Stimulated activated effector memory CD8-positive, alpha-beta T cell treated with anti-CD3 and anti-CD28 coated beads, Interleukin-12 subunit alpha, Interleukin-12 subunit beta, amount 100 ng/mL, for 72 hours (primary cell): ENCODE measurements around the gene RPL41.
"Not testable (repeated sequence)": the region's sequence is repeated elsewhere in the genome, so short reads cannot be mapped to it uniquely, and the experiment has no call there.

Experiments
- ATAC-seq: fragments of 150-1000 bp; cut with Tn5 transposase; 2 replicates; pipeline ENCODE4 v1.10.0; 2021
- DNase-seq, 2 donors: peaks; one replicate each; pipeline ENCODE4 v3.0.0; 2021 to 2022; ENCODE audit warnings: low spot score in 2 of 2
- H3K27ac Mint-ChIP-seq: one replicate; pipeline ENCODE4 v1.8.0; 2022; ENCODE audit warnings: mild to moderate bottlenecking, mixed read lengths
- H3K36me3 Mint-ChIP-seq: one replicate; pipeline ENCODE4 v1.8.0; 2022; ENCODE audit warnings: mild to moderate bottlenecking, mixed read lengths
- H3K4me1 Mint-ChIP-seq: one replicate; pipeline ENCODE4 v1.8.0; 2022; ENCODE audit warnings: mixed read lengths
- H3K4me3 Mint-ChIP-seq: one replicate; pipeline ENCODE4 v1.8.0; 2022; ENCODE audit warnings: mild to moderate bottlenecking, mixed read lengths
- H3K9me3 Mint-ChIP-seq: one replicate; pipeline ENCODE4 v1.8.0; 2022; ENCODE audit warnings: mixed read lengths

The RPL41 gene

DNA sequence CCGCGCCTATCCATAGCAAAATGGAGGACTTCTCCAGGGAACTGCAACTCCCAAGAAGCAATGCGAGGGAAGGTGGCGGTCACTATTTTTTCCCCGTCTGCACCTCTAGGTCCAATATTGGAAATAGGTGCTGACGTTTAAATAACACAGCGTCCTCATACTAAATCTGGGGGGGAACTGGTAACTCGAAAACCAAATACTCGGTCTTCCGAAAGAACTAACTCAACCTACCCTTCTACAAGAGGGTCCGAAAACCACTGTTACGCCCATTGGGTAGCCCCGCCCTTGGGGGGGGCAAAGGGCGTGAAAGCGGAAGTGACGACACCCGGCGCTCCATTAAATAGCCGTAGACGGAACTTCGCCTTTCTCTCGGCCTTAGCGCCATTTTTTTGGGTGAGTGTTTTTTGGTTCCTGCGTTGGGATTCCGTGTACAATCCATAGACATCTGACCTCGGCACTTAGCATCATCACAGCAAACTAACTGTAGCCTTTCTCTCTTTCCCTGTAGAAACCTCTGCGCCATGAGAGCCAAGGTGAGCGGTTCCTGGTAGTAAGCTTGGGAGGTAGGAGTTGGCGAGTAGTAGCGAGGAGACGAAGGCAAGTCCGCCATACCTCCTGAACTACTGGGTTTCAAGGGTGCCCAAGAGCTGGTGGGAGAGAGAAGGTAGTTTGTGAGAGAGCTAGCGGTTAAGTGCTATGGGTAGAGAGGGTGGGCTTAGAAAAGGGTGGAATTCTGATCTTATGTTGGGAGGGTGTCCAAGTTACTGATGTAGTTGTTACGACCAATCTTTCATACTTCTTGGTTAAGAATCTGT is at the start of gene RPL41:
TSS of gene RPL41 (plus strand) at position 367 of the 815 bp plus-strand sequence.
- H3K36me3 Mint-ChIP-seq: peaks cover 78% of the 10 kb centered on the region
- H3K4me3 Mint-ChIP-seq: peak within 1 kb of the TSS; percentile 90

DNA sequence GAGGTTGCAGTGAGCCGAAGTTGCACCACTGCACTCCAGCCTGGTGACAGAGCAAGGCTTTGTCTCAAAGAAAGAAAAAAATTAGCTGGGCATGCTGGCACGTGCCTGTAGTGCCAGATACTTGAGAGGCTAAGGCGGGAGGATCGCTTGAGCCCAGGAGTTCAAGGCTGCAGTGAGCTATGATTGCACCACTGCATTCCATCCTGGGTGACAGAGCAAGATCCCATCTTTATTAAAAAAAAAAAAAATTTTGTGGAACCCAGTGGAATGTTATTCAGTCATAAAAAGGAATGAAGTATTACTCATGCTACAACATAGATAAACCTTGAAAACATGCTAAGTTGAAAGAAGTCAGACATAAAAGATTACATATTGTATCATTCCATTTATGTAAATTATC is 44.8 kb upstream of the RPL41 start:
- no peaks in the 10 kb centered on the region for H3K9me3 Mint-ChIP-seq
- ATAC-seq (no peak), DNase-seq (no peak)
- no peak overlapping the region for H3K27ac Mint-ChIP-seq
- H3K4me3 Mint-ChIP-seq: no peak overlapping the region
- no peaks in the 10 kb centered on the region for H3K36me3 Mint-ChIP-seq
- no peaks in the 10 kb centered on the region for H3K4me1 Mint-ChIP-seq

More for the DNA sequence above, at the start of gene RPL41:
- Mint-ChIP-seq H3K4me1 (peaks cover 30% of the 10 kb centered on the region), H3K9me3 (no peaks in the 10 kb centered on the region), H3K27ac (peak within 1 kb of the TSS; percentile 99)
- DNase-seq (peak; percentile 90 to 97), ATAC-seq (peak; percentile 66)

DNA sequence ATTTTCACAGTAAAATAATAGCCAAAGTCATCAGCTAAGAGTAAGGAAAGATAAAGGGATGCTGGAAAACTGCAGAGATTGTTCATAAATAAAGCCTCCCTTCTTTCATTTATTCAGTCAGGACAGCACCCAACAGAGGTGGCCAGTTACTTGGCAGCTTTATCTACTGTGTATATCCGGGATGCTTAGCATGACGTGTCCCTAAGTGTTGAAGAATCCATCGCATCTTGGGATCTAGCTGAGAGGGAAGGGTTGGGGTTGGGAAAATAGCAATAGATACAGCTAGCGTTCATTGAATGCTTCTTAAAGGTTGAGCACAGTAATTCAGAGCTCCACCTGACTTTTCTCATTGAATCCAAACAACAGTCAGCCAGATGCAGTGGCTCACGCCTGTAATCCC is 42.0 kb upstream of the RPL41 start:
- Mint-ChIP-seq H3K4me1 (no peaks in the 10 kb centered on the region), H3K9me3 (no peaks in the 10 kb centered on the region), H3K36me3 (no peaks in the 10 kb centered on the region), H3K27ac (no peak overlapping the region), H3K4me3 (no peak overlapping the region)
- DNase-seq: no peak
- ATAC-seq: no peak

DNA sequence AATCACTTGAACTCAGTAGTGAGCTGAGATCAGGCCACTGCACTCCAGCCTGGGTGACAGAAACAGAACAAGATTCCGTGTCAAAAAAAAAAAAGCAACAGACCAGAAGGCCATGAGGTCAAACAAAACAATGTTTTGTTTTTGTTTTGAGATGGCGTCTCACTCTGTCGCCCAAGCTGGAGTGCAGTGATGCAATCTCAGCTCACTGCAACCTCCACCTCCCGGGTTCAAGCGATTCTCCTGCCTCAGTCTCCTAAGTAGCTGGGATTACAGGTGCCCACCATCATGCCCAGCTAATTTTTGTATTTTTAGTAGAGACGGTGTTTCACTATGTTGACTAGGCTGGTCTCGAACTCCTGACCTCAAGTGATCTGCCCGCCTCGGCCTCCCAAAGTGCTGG is 38.5 kb upstream of the RPL41 start:
- ATAC-seq, H3K9me3 Mint-ChIP-seq, H3K4me1 Mint-ChIP-seq, H3K36me3 Mint-ChIP-seq, H3K27ac Mint-ChIP-seq, DNase-seq: not testable (repeated sequence)
- H3K4me3 Mint-ChIP-seq: peak overlapping the region; percentile 79

DNA sequence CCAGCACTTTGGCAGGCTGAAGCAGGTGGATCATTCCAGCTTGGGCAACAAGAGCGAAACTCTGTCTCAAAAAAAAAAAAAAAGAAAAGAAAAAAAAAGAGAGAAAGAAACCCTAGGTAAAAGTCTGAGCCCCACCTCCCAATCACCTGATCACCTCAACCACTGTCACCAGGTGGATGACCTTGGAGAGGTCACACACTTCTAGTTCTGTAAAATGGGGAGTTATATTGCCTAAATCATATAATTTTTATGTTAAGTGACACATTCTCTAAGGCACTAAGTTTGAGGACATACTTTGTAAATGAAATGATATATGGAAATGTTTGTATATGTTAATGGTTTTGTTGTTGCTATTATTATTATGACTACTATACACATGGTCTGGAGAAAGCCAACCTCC is 38.0 kb upstream of the RPL41 start:
- H3K36me3 Mint-ChIP-seq: no peaks in the 10 kb centered on the region
- peaks cover 7% of the 10 kb centered on the region for H3K4me1 Mint-ChIP-seq
- no peaks in the 10 kb centered on the region for H3K9me3 Mint-ChIP-seq
- DNase-seq (no peak), ATAC-seq (no peak)
- H3K27ac Mint-ChIP-seq: no peak overlapping the region
- peak overlapping the region; percentile 79 for H3K4me3 Mint-ChIP-seq

DNA sequence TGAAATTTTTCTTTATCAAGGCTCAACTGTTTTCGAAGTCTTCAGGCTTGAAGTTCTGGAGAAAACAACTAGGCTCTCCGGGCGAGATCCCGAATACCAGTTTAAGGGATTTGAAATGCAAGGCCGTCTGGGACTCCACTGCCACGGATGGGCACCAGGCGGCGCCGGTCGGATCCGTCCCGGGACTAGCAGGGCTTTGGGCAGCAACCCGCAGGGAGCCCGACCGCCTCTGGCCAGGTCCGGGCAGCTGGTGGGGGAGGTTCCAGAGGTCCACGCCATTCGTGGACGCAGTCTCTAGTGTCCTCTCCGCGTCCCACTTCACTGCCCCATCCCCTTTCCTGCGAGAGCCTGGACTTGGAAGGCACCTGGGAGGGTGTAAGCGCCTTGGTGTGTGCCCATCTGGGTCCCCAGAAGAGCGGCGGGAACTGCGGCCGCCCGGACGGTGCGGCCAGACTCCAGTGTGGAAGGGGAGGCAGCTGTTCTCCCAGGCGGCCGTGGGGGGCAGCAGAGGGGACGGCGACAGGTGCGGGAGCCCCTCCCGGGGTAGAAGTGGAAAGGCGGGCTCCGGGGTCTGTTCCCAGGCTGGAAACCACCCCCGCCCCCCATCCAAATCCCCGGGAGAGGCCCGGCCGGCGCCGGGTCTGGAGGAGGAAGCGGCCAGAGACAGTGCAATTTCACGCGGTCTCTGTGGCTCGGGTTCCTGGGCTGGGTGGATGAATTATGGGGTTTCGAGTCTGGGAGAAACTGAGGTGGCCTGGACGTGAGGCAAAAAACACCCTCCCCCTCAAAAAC is 37.3 kb upstream of the RPL41 start:
- no peak overlapping the region for H3K27ac Mint-ChIP-seq

DNA sequence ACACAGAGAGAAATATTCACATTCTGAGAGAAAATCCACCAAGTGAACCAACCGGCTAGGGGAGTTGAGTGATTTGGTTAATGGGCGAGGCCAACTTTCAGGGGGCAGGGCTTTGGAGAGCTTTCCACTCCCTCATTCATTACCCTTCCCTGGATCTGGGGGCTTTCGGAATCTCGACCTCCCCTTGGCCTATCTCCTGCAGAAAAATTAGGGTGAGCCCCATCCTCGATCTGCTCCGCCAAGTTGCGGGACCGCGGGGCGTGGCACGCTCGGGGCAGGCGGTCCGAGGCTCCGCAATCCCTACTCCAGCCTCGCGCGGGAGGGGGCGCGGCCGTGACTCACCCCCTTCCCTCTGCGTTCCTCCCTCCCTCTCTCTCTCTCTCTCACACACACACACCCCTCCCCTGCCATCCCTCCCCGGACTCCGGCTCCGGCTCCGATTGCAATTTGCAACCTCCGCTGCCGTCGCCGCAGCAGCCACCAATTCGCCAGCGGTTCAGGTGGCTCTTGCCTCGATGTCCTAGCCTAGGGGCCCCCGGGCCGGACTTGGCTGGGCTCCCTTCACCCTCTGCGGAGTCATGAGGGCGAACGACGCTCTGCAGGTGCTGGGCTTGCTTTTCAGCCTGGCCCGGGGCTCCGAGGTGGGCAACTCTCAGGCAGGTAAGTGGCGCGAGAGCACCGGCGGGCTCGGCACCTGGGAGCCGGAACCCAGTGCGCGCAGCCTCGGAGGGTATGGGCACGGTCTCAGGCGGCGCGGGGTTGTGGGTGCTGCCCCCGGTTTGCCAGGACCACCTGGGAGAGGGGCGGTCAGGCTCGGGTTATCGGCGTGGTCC is 36.5 kb upstream of the RPL41 start, which contains the start of gene ERBB3:
TSS of gene ERBB3 (plus strand) at position 443 of the 833 bp plus-strand sequence. CDS start at position 579, 136 bp downstream.
- Mint-ChIP-seq H3K9me3 (no peaks in the 10 kb centered on the region), H3K4me3 (peak within 1 kb of the TSS; percentile 79), H3K36me3 (no peaks in the 10 kb centered on the region), H3K4me1 (peaks cover 7% of the 10 kb centered on the region), H3K27ac (no peak within 1 kb of the TSS)
- peak; percentile 87 for ATAC-seq
- DNase-seq: peak; percentile 36 to 71

More for the DNA sequence above, 37.3 kb upstream of the RPL41 start:
- Mint-ChIP-seq H3K4me1 (peaks cover 7% of the 10 kb centered on the region), H3K4me3 (peak overlapping the region; percentile 79), H3K9me3 (no peaks in the 10 kb centered on the region), H3K36me3 (no peaks in the 10 kb centered on the region)
- DNase-seq: peak; percentile 41 to 73
- ATAC-seq: peak; percentile 67

DNA sequence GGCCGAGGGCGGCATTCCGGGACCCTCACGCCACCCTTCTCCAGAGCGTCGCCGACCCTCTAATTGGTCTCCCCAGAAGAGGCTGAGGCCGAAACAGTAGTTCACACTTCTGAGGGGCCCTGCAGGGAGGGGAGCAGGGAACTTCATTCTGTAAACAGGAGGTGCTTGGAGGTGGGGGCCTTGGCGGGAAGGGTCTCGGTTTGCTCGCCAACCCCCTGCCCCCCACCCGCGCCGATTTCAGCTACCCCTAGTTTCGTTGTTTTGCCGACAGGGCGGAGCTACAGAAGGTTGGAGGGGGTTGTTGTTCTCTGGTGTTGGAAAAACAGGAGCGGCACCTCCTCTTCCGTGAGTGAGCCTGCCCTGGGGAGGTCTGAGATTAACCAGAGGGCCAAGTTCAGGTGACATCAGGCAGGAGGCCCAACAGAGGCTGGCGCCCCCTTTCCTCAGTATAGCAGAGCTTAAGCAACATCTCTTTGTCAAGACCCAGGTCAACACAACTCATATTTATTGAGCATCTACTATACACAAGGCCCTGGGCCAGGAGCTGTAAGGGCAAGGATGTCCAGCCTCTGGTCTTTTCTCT is 35.8 kb upstream of the RPL41 start:
- ATAC-seq: no peak
- no peaks in the 10 kb centered on the region for H3K9me3 Mint-ChIP-seq
- no peak overlapping the region for H3K27ac Mint-ChIP-seq
- no peaks in the 10 kb centered on the region for H3K36me3 Mint-ChIP-seq
- no peak for DNase-seq
- H3K4me1 Mint-ChIP-seq: peaks cover 7% of the 10 kb centered on the region
- peak overlapping the region; percentile 79 for H3K4me3 Mint-ChIP-seq

DNA sequence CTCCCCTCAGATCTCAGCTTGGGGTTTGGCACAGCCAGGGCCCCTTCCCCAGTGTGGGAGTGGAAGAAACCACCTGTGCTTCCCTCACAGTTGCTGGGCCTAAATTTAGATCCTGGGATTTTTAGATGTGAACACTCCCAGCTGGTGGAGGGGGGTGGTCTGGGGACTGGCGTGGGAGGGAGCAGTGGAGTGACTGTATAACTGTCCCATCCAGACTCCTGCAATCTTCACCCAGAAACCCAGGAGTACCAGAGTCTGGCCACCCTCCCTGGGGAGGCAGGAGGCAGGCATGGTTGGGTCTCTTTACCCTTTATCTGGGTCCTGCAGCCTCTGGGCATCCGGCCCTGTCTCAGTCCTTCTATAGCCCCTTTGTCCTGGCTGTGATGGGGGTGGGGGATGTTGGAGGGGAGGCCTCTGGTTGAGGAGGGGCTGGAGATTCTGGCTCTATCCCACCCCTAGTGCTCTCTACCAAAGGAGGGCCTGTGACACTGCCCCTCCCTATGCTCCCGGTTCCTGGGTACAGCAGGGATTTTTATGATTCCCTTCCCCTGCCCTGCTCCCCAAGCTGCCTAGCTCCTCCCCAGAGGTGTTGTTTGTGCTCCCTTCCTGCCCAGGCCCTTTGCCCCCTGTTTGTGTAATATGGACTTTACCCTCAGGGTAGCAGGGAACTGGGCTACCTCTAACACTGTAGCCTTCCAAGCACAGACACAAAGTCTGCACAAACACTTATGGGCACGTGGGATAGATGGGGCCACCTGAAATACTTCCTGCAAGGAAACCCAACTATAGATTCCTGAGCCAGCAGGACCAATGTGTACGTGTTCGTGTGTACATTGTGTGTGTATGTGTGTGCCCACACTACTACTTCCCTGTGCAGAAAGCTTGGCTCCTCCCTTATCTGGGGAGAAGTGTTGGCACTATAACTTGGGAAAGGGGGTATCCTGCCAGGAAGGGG is 34.8 kb upstream of the RPL41 start:
- DNase-seq: no peak
- H3K4me3 Mint-ChIP-seq: peak overlapping the region; percentile 79
- H3K27ac Mint-ChIP-seq: no peak overlapping the region
- H3K36me3 Mint-ChIP-seq: no peaks in the 10 kb centered on the region
- no peak for ATAC-seq
- no peaks in the 10 kb centered on the region for H3K9me3 Mint-ChIP-seq
- peaks cover 7% of the 10 kb centered on the region for H3K4me1 Mint-ChIP-seq

DNA sequence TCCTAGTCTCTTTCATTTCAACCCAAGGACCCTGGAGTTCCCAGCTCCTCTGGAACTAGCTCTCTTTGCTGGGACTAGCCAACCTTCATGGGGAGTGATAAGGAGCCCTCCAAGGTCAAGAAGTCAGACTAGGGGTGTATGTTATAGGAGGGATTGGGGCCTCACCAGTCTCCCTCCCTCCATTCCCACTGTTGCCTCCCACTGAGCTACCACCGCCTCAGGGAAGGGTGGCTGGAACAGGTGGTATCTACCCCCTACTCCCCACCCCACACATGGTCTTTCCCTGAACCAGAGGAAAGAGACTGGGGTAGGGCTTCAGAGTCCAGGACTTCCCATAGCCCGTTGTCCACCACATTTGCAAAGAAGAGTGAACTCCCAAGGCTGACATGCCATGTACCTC is 34.1 kb upstream of the RPL41 start:
- no peak for ATAC-seq
- DNase-seq: no peak
- peaks cover 7% of the 10 kb centered on the region for H3K4me1 Mint-ChIP-seq
- H3K4me3 Mint-ChIP-seq: no peak overlapping the region
- H3K36me3 Mint-ChIP-seq: peaks cover under 1% of the 10 kb centered on the region
- H3K27ac Mint-ChIP-seq: no peak overlapping the region
- H3K9me3 Mint-ChIP-seq: no peaks in the 10 kb centered on the region

DNA sequence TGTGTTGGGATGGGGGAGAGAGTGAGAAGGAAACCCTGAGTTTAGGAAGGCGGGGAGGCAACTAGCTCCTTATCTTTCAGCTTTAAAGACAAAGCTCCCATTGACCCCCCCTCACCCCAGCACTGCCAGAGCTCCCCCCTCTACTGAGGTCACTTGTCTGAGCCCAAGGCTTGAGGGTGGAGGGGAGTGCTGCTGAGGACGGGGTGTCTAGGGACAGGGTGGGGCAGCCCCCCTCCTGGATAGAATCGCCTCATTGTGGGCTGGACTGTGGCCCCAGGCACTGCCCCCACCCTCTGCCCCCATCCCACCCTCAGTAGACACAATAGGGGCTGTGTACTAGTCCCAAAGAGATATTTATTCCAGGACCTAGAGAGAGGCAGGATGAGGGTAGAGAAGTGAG is 33.5 kb upstream of the RPL41 start:
- peaks cover 7% of the 10 kb centered on the region for H3K4me1 Mint-ChIP-seq
- no peaks in the 10 kb centered on the region for H3K9me3 Mint-ChIP-seq
- no peak overlapping the region for H3K27ac Mint-ChIP-seq
- DNase-seq (no peak), ATAC-seq (no peak)
- H3K36me3 Mint-ChIP-seq: peaks cover 5% of the 10 kb centered on the region
- H3K4me3 Mint-ChIP-seq: no peak overlapping the region

DNA sequence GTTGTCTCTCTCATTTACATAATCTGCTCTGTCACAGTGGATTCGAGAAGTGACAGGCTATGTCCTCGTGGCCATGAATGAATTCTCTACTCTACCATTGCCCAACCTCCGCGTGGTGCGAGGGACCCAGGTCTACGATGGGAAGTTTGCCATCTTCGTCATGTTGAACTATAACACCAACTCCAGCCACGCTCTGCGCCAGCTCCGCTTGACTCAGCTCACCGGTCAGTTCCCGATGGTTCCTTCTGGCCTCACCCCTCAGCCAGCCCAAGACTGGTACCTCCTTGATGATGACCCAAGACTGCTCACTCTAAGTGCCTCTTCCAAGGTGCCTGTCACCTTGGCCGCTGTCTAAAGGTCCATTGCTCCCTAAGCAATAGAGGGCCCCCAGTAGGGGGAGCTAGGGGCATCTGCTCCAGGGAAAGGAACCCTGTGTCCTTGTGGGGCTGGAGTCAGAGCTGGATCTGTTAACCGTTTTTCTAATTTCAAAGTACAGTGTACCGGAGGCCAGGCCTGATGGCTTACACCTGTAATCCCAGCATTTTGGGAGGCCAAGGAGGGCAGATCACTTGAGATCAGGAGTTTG is 31.4 kb upstream of the RPL41 start:
- no peak overlapping the region for H3K4me3 Mint-ChIP-seq
- H3K36me3 Mint-ChIP-seq: peaks cover 5% of the 10 kb centered on the region
- peak; percentile 64 for ATAC-seq
- no peak overlapping the region for H3K27ac Mint-ChIP-seq
- no peaks in the 10 kb centered on the region for H3K9me3 Mint-ChIP-seq
- H3K4me1 Mint-ChIP-seq: peaks cover 7% of the 10 kb centered on the region
- DNase-seq: peak; percentile 18 to 64

DNA sequence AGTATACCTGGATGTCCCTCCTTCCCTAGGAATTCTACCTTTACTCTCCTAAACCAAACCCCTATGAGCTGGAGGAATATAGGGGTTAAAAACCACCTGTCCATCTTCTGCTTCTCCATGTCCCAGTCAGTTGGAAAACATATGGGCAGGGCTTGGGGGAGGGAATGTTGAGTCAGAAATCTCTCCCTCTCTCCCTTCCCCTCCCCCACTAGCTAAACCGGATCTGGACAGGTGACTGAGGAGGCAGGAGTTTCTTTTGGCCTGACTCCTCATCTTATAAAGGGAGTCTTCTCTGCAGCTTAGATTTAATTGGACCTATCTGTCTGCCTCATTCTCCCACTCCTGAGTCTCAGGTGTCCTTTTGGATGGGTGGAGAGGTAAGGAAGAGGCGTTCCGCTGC is 30.3 kb upstream of the RPL41 start:
- DNase-seq: no peak
- ATAC-seq: no peak
- Mint-ChIP-seq H3K4me3 (no peak overlapping the region), H3K9me3 (no peaks in the 10 kb centered on the region), H3K27ac (no peak overlapping the region), H3K4me1 (peaks cover 3% of the 10 kb centered on the region), H3K36me3 (peaks cover 5% of the 10 kb centered on the region)

DNA sequence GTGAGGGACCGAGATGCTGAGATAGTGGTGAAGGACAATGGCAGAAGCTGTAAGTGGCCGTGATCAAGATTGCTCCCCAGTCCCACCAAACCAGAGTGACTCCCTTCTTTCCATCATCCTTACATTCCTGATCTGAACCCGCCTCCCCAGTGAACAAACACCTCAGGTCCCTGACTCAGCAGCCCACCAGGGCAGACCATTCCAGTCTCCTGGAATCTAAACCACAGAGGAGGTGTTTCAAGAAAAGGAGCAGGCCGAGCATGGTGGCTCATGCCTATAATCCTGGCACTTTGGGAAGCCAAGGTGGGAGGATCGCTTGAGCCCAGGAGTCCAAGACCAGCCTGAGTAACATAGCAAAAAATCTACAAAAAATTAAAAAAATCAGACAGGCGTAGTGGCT is 29.8 kb upstream of the RPL41 start:
- no peak overlapping the region for H3K27ac Mint-ChIP-seq
- DNase-seq (no peak), ATAC-seq (no peak)
- no peaks in the 10 kb centered on the region for H3K9me3 Mint-ChIP-seq
- no peaks in the 10 kb centered on the region for H3K4me1 Mint-ChIP-seq
- peaks cover 5% of the 10 kb centered on the region for H3K36me3 Mint-ChIP-seq
- H3K4me3 Mint-ChIP-seq: no peak overlapping the region
